Choroid plexus epithelial cell (primary cell): ENCODE results near the gene GJB2.

Experiments
- DNase-seq: peaks from one replicate; pipeline ENCODE4 v3.0.0-alpha.2; 2010; ENCODE audit warnings: low read depth
- H3K4me3 ChIP-seq: 2 replicates; pipeline ENCODE4 v1.5.1; 2011; ENCODE audit warnings: low read depth, mild to moderate bottlenecking, control low read depth, low read length, moderate library complexity
- CTCF ChIP-seq: conservative IDR thresholded peaks from 2 replicates; pipeline ENCODE4 v1.5.1; 2011; ENCODE audit warnings: low read depth, mild to moderate bottlenecking, control low read depth, inconsistent platforms, low read length, moderate library complexity

GJB2 gene

GRCh38 chr13:20150561-20150960 is 42.2 kb downstream of the GJB2 start:
- TF ChIP-seq CTCF, result no peak
- no peak overlapping the region for H3K4me3 ChIP-seq
- no peak for DNase-seq

GRCh38 chr13:20149762-20150161 is 43.0 kb downstream of the GJB2 start:
- H3K4me3 ChIP-seq, result no peak overlapping the region
- no peak for DNase-seq
- no peak for TF ChIP-seq CTCF

GRCh38 chr13:20148501-20149183 is 44.1 kb downstream of the GJB2 start:
- no peak for TF ChIP-seq CTCF
- H3K4me3 ChIP-seq, result no peak overlapping the region
- no peak for DNase-seq

- H3K4me3 ChIP-seq, result no peak overlapping the region
- TF ChIP-seq CTCF, result no peak
- DNase-seq, result no peak
Observed at GRCh38 chr13:20146381-20146780, 46.4 kb downstream of the GJB2 start.

- no peak for TF ChIP-seq CTCF
- DNase-seq, result no peak
- H3K4me3 ChIP-seq, result no peak overlapping the region
Observed at GRCh38 chr13:20145521-20145920, 47.2 kb downstream of the GJB2 start.

- TF ChIP-seq CTCF, result no peak
- H3K4me3 ChIP-seq, result no peak overlapping the region
- no peak for DNase-seq
Observed at GRCh38 chr13:20144141-20144850, 48.4 kb downstream of the GJB2 start.
